T-helper 2 cell (primary cell): Measurements from ENCODE around the gene RTP5.
"Not testable (repeated sequence)": the region's sequence is repeated elsewhere in the genome, so short reads cannot be mapped to it uniquely, and the experiment has no call there.

ENCODE experiments used
- DNase-seq, 5 experiments: peaks; one replicate each; pipeline versions ENCODE4 v3.0.0 to v3.0.0-alpha.2; 2012 to 2022

RTP5 gene

DNA sequence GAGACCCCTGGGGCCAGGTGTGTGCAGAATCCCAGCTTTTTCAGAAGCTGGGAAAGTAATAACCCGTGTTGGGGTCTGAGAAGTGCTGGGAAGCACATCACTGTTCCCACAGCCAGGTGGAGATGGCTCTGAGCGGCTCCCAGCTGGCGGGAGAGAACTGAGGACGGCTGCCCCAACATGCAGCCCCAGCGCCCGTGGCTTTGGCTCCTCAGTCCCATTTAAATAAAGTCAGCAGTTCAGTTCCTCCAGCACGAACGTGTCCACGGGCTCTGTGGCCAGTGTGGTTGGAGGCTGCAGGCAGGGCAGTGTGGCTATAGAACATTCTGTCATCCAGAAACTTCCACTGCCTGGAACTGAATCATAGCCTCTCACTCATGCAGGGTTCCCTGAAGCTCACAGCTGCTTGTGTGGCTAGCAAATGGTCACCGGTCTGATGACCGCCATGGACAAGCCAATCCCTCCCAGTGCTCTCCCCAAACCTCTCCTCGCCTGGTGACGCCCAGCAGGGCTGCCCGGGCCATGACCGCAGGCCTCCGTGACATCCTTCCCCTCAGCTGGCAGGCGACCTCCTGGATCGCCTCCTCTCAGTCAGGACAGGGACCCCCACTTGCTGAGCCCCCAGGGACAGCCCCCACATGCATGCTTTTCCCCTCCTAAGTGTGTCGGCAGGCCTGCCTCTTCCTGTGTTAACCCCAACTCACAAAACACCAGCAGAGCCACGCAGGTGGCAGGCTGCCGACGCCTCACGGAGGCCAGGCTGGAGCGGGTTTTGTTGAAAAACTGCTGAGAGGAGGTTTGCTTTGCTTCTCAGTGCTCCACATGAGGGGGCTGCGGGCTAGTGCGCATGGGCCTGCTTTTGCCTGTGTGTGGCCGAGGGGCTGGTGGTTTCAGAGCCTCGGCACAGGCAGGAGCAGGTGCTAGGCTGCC is 1.3 kb downstream of the RTP5 start:
- DNase-seq = peak in 1 of 5 experiments; percentile 83

GRCh38 chr2:241871538-241872312 is 2.2 kb downstream of the RTP5 start:
- no peak for DNase-seq

DNA sequence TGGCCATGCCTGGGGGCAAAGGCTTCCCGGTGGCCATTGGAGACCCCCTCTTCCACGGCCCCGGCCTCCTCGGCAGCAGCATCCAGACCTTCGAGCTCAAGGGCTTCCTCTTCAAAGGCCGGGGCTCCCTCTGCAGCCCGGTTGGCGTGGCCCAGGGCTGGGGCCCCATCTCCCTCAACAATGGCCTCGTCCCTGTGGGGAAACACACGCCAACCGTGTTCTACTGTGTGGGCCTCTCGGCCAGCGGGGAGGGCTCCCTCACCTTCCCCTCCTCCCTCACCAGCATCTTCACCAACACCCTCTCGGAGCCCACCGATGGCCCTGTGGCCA is 2.7 kb downstream of the RTP5 start:
- no peak for DNase-seq

- no peak for DNase-seq
These were observed 3.7 kb downstream of the RTP5 start for GRCh38 chr2:241873081-241873802.

GRCh38 chr2:241873803-241874110 is 4.2 kb downstream of the RTP5 start:
- no peak for DNase-seq

GRCh38 chr2:241874277-241874925 is 4.9 kb downstream of the RTP5 start:
- DNase-seq = no peak

DNA sequence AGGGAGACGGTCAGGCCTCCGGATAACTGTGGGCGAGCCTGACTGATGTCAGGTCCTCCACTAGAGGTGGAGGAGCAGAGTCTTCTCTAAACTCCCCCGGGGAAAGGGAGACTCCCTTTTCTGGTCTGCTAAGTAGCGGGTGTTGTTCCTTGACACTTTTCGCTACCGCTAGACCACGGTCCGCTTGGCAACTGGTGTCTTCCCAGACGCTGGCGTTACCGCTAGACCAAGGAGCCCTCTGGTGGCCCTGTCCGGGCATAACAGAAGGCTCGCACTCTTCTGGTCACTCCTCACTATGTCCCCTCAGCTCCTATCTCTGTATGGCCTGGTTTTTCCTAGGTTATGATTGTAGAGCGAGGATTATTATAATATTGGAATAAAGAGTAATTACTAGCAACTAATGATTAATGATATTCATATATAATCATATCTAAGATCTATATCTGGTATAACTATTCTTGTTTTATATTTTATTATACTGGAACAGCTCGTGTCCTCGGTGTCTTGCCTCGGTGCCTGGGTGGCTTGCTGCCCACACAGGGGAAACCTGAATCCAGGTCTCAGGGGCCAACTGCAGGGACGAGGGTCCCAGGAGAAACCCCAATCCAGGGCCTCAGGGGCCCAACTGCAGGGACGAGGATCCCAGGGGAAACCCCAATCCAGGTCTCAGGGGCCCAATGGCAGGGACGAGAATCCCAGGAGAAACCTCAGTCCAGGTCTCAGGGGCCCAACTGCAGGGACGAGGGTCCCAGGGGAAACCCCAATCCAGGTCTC is 6.4 kb downstream of the RTP5 start:
- DNase-seq = not testable (repeated sequence)

DNA sequence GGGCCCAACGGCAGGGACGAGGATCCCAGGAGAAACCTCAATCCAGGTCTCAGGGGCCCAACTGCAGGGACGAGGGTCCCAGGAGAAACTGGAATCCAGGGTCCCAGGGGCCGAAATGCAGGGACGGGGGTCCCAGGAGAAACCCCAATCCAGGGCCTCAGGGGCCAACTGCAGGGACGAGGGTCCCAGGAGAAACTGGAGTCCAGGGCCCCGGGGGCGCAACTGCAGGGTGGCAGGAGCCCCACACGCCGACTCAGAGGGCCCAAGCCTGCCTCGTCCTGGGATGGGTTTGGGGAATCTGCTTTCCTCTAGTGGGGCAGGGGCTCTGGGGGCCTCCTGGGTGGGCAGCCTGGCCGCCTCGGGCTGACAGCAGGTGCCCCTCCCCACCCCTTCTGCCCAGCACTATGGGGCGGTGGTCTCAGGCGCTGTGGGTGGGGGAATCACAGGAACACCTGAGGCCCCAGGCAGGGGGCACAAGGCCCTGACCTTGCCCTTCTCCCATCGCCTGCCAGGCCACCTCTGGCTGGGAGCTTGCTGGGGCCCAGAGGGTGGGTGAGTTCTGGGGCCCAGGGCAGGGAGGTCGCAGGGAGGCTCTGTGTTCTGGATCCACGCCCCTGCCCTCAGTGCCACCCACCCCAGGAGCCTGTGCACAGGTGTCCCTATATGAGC is 7.1 kb downstream of the RTP5 start:
- no peak for DNase-seq

- DNase-seq = no peak
These were observed 7.7 kb downstream of the RTP5 start for GRCh38 chr2:241877197-241877685.

GRCh38 chr2:241877989-241878970 is 8.8 kb downstream of the RTP5 start:
- peak; percentile 63 to 82 (median 65) for DNase-seq

DNA sequence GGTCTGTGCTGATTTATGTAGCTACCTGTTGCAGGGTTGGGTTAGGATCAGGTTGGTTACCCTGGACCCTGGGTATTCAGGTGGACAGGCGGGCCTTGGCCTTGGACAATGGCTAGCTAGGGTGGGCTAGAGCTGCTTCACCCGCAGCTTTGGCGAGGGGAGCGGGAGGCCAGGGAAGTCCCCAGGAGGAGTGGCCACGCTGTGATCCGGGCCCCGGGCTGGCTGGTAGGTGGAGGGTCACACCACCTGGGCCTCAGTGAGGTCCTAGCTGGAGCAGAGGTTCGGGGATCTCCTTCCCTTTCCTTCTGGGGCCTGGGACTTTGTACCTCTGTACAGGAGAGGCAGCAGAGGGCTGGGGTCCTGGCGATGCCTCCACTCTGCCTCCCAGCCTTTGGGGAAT is 9.8 kb downstream of the RTP5 start:
- DNase-seq = no peak

DNA sequence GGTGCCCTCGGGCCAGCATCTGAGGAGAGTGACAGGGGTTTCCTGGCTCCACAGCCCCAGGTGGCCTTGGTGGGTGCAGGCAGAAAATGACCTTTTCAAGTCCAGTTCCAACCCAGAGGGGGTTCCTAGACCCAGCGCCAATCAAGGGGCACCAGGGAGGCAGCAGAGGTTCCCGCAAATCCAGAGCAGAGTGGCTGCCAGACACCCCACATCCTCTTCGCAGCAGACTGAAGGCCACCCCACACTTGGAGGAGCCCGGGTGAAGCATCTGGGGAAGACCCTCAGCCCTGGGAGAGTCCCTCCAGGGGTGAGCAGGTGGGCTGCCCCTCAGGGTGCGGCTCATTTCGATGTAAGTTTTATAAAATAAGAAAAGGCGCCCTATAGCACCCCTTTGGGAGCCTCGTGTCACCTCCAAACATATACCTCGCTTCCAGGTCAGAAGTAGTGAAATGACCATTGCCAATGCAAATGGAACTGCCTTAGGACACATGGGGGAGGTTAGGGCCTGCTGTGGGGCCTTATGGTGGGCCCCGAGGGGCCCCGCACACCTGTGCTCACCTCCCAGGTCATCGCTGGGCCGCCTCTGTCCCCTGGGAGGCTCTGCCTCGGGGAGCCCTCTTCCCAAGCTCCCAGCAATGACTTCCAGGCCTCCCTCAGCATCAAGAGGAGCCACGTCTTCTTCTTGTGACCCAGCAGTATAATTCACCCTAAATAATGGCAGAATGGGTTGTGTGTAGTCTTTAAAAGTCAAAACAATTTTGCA is 11.0 kb downstream of the RTP5 start:
- DNase-seq = no peak

GRCh38 chr2:241882091-241882625 is 12.6 kb downstream of the RTP5 start:
- peak in 3 of 5 experiments; percentile 12 to 46 (median 41) for DNase-seq

DNA sequence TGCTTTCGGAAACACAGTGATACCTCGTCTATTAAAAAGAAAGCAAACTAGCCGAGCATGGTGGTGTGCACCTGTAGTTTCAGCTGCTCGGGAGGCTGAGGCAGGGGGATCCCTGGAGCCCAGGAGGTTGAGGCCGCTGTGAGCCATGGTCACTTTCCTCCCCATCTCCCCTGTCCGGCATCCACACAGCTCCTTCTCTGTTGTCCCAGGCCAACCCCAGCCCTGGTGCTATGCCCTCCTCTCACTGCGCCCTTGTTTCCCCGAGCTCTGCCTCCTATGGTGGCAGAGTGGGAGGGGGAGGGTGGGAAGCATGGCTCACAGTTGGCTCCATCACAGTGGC is 15.4 kb downstream of the RTP5 start:
- no peak for DNase-seq

- no peak for DNase-seq
These were observed 15.9 kb downstream of the RTP5 start for GRCh38 chr2:241885291-241885945.

DNA sequence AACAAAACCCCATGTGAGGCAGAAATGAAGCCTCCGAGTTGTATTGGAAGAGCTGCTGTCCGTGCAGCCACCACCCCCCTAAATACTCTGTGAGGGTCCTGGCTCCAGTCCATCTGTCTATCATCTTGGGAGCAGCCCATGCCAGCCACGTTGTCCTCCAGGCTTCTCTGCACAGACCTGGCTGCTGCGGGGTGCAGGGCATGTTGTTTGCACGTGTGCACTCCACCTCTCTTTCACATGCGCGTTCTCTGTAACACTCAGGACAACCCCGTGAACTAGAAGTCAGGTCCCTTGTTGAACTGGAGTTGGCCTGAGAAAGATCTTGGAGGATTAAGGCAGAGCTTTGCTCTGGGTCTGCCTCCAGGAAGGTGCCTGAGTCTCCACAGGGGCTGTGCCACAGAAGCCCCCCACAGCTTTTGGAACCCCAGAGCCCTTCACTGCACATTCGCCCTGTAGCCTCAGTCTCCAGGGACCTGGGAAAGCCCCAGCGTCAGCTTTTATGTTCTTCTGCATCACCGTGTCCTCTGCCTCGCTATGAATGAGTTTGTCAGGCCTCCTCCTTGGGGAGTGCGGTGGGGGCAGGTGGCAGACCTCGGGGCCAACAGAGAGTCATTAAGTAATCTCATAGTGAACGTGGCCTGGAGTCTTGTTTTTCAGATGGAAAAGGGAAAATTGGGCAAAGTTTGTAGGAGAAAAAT is 16.6 kb downstream of the RTP5 start:
- no peak for DNase-seq

- DNase-seq = no peak
These were observed 17.4 kb downstream of the RTP5 start for GRCh38 chr2:241886840-241887447.
